Body of pancreas (tissue), 4 donors: Measurements from ENCODE around the gene TACC3.

Experiments used
- CTCF ChIP-seq, 7 experiments: fragments of 450-650 bp in 4 of 7; fragments of 200-600 bp in 3 of 7; sonication (generic) in 3 of 7; IDR thresholded peaks; one replicate each; pipeline ENCODE4 v1.5.1; 2016 to 2019; ENCODE audit warnings: antibody characterized with exemption in 7 of 7
- POLR2A ChIP-seq, 3 donors: fragments of 450-650 bp; IDR thresholded peaks; one replicate each; pipeline ENCODE4 v1.6.1; 2016; ENCODE audit warnings: antibody characterized with exemption in 3 of 3, mild to moderate bottlenecking in 2 of 3

DNA sequence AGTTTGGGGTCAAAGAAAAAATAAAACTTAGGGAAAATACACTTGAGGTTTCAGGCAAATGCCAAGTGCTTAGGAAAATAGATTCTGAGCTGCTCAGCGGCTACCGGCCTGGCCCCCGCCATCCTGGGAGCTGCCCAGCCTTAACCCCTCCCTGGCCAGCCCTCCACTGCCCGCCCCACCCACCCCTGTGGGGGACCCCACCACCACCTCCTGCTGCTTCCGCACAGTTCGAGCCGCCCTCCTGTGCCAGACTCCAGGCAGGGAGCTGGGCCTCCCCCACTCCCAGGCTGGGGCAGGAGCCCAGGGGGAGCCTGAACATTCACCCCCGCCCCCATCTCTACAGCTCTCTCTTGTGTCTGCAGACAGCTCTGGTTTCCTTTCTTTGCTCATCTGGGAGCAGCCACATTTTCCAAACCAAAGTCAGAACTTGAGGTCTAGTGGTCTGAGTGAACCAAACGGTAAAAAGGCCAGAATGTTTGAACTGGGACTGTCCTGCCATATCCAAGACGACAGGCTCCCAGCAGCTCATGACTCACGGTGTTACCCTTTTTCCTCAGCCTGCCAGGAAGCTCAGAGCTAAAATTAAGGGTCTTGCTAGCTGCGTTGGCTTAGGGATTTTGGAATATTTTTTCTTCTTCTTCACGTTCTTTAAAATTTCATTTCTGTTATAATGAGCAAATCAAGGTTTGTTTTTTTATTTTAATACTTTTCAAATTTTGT lies 67.1 kb downstream of the TACC3 start:
- TF ChIP-seq CTCF (IDR thresholded peaks at IDR 0.05) = no peak
- TF ChIP-seq POLR2A (IDR thresholded peaks at IDR 0.05) = no peak
